ENCODE measurements around the gene HTRA1.

HTRA1 gene

GRCh38 chr10:122550427-122550826, 89.1 kb downstream of the HTRA1 start:
- Histone ChIP-seq H3K4me3 (ENCODE audit: low read length) (no peak overlapping the region), H3K36me3 (ENCODE audit: insufficient read depth, low read length) (no peaks in the 10 kb centered on the region), H3K9me3 (replicated peaks; ENCODE audit: low read length) (no peaks in the 10 kb centered on the region), H3K4me2 (ENCODE audit: low read length) (no peak overlapping the region), H3K27me3 (ENCODE audit: control insufficient read depth, insufficient read depth, low read length) (no peaks in the 10 kb centered on the region), H3K4me1 (ENCODE audit: control insufficient read depth, insufficient read depth, low read length) (no peaks in the 10 kb centered on the region), H3K9ac (ENCODE audit: low read depth, low read length) (no peak overlapping the region)

GRCh38 chr10:122550983-122551382, 89.6 kb downstream of the HTRA1 start:
- Histone ChIP-seq H3K9ac (ENCODE audit: low read depth, low read length) (no peak overlapping the region), H3K27me3 (ENCODE audit: control insufficient read depth, insufficient read depth, low read length) (no peaks in the 10 kb centered on the region), H3K4me3 (ENCODE audit: low read length) (no peak overlapping the region), H3K36me3 (ENCODE audit: insufficient read depth, low read length) (no peaks in the 10 kb centered on the region), H3K4me1 (ENCODE audit: control insufficient read depth, insufficient read depth, low read length) (no peaks in the 10 kb centered on the region), H3K4me2 (ENCODE audit: low read length) (no peak overlapping the region), H3K9me3 (replicated peaks; ENCODE audit: low read length) (no peaks in the 10 kb centered on the region)

- Histone ChIP-seq H3K4me2 (ENCODE audit: low read length) (no peak overlapping the region), H3K4me1 (ENCODE audit: control insufficient read depth, insufficient read depth, low read length) (no peaks in the 10 kb centered on the region), H3K4me3 (ENCODE audit: low read length) (no peak overlapping the region), H3K9me3 (replicated peaks; ENCODE audit: low read length) (no peaks in the 10 kb centered on the region), H3K27me3 (ENCODE audit: control insufficient read depth, insufficient read depth, low read length) (no peaks in the 10 kb centered on the region), H3K36me3 (ENCODE audit: insufficient read depth, low read length) (no peaks in the 10 kb centered on the region), H3K9ac (ENCODE audit: low read depth, low read length) (no peak overlapping the region)
Measured at GRCh38 chr10:122551450-122551849, 90.1 kb downstream of the HTRA1 start.

GRCh38 chr10:122553341-122553740, 92.0 kb downstream of the HTRA1 start:
- H3K9ac ChIP-seq (ENCODE audit: low read depth, low read length) = no peak overlapping the region
- no peaks in the 10 kb centered on the region for H3K4me1 ChIP-seq (ENCODE audit: control insufficient read depth, insufficient read depth, low read length)
- H3K27me3 ChIP-seq (ENCODE audit: control insufficient read depth, insufficient read depth, low read length) = peaks cover 2% of the 10 kb centered on the region
- no peaks in the 10 kb centered on the region for H3K36me3 ChIP-seq (ENCODE audit: insufficient read depth, low read length)
- H3K9me3 ChIP-seq (replicated peaks; ENCODE audit: low read length) = no peaks in the 10 kb centered on the region
- H3K4me3 ChIP-seq (ENCODE audit: low read length) = no peak overlapping the region
- H3K4me2 ChIP-seq (ENCODE audit: low read length) = no peak overlapping the region

GRCh38 chr10:122554131-122555036, 93.0 kb downstream of the HTRA1 start:
- no peaks in the 10 kb centered on the region for H3K9me3 ChIP-seq (replicated peaks; ENCODE audit: low read length)
- H3K27me3 ChIP-seq (ENCODE audit: control insufficient read depth, insufficient read depth, low read length) = peaks cover 12% of the 10 kb centered on the region
- H3K9ac ChIP-seq (ENCODE audit: low read depth, low read length) = no peak overlapping the region
- no peaks in the 10 kb centered on the region for H3K4me1 ChIP-seq (ENCODE audit: control insufficient read depth, insufficient read depth, low read length)
- H3K36me3 ChIP-seq (ENCODE audit: insufficient read depth, low read length) = no peaks in the 10 kb centered on the region
- H3K4me3 ChIP-seq (ENCODE audit: low read length) = no peak overlapping the region
- no peak overlapping the region for H3K4me2 ChIP-seq (ENCODE audit: low read length)

GRCh38 chr10:122555442-122555841, 94.1 kb downstream of the HTRA1 start:
- no peaks in the 10 kb centered on the region for H3K4me1 ChIP-seq (ENCODE audit: control insufficient read depth, insufficient read depth, low read length)
- no peak overlapping the region for H3K4me3 ChIP-seq (ENCODE audit: low read length)
- no peak overlapping the region for H3K9ac ChIP-seq (ENCODE audit: low read depth, low read length)
- no peaks in the 10 kb centered on the region for H3K36me3 ChIP-seq (ENCODE audit: insufficient read depth, low read length)
- H3K4me2 ChIP-seq (ENCODE audit: low read length) = no peak overlapping the region
- peaks cover 22% of the 10 kb centered on the region for H3K27me3 ChIP-seq (ENCODE audit: control insufficient read depth, insufficient read depth, low read length)
- no peaks in the 10 kb centered on the region for H3K9me3 ChIP-seq (replicated peaks; ENCODE audit: low read length)

- no peaks in the 10 kb centered on the region for H3K36me3 ChIP-seq (ENCODE audit: insufficient read depth, low read length)
- H3K4me2 ChIP-seq (ENCODE audit: low read length) = no peak overlapping the region
- no peak overlapping the region for H3K9ac ChIP-seq (ENCODE audit: low read depth, low read length)
- no peak overlapping the region for H3K4me3 ChIP-seq (ENCODE audit: low read length)
- H3K4me1 ChIP-seq (ENCODE audit: control insufficient read depth, insufficient read depth, low read length) = no peaks in the 10 kb centered on the region
- H3K9me3 ChIP-seq (replicated peaks; ENCODE audit: low read length) = no peaks in the 10 kb centered on the region
- peaks cover 41% of the 10 kb centered on the region for H3K27me3 ChIP-seq (ENCODE audit: control insufficient read depth, insufficient read depth, low read length)
Measured at GRCh38 chr10:122557516-122557915, 96.2 kb downstream of the HTRA1 start.

GRCh38 chr10:122558452-122558851, 97.1 kb downstream of the HTRA1 start:
- Histone ChIP-seq H3K36me3 (ENCODE audit: insufficient read depth, low read length) (no peaks in the 10 kb centered on the region), H3K4me3 (ENCODE audit: low read length) (no peak overlapping the region), H3K4me1 (ENCODE audit: control insufficient read depth, insufficient read depth, low read length) (no peaks in the 10 kb centered on the region), H3K4me2 (ENCODE audit: low read length) (no peak overlapping the region), H3K9me3 (replicated peaks; ENCODE audit: low read length) (no peaks in the 10 kb centered on the region), H3K9ac (ENCODE audit: low read depth, low read length) (no peak overlapping the region), H3K27me3 (ENCODE audit: control insufficient read depth, insufficient read depth, low read length) (peaks cover 44% of the 10 kb centered on the region)

- Histone ChIP-seq H3K36me3 (ENCODE audit: insufficient read depth, low read length) (no peaks in the 10 kb centered on the region), H3K9ac (ENCODE audit: low read depth, low read length) (no peak overlapping the region), H3K4me3 (ENCODE audit: low read length) (no peak overlapping the region), H3K9me3 (replicated peaks; ENCODE audit: low read length) (no peaks in the 10 kb centered on the region), H3K4me2 (ENCODE audit: low read length) (no peak overlapping the region), H3K4me1 (ENCODE audit: control insufficient read depth, insufficient read depth, low read length) (no peaks in the 10 kb centered on the region), H3K27me3 (ENCODE audit: control insufficient read depth, insufficient read depth, low read length) (peaks cover 50% of the 10 kb centered on the region)
Measured at GRCh38 chr10:122559228-122559627, 97.9 kb downstream of the HTRA1 start.

GRCh38 chr10:122560279-122560804, 99.0 kb downstream of the HTRA1 start, which contains the start of gene DMBT1:
Gene DMBT1 (plus strand): TSS chr10:122560754. CDS start chr10:122560771, 17 bp downstream.
- no peaks in the 10 kb centered on the region for H3K9me3 ChIP-seq (replicated peaks; ENCODE audit: low read length)
- peaks cover 50% of the 10 kb centered on the region for H3K27me3 ChIP-seq (ENCODE audit: control insufficient read depth, insufficient read depth, low read length)
- no peak within 1 kb of the TSS for H3K4me3 ChIP-seq (ENCODE audit: low read length)
- no peaks in the 10 kb centered on the region for H3K36me3 ChIP-seq (ENCODE audit: insufficient read depth, low read length)
- no peaks in the 10 kb centered on the region for H3K4me1 ChIP-seq (ENCODE audit: control insufficient read depth, insufficient read depth, low read length)
- H3K9ac ChIP-seq (ENCODE audit: low read depth, low read length) = no peak within 1 kb of the TSS
- H3K4me2 ChIP-seq (ENCODE audit: low read length) = no peak within 1 kb of the TSS

GRCh38 chr10:122561212-122561611, 99.9 kb downstream of the HTRA1 start:
- H3K9me3 ChIP-seq (replicated peaks; ENCODE audit: low read length) = no peaks in the 10 kb centered on the region
- peaks cover 3% of the 10 kb centered on the region for H3K4me1 ChIP-seq (ENCODE audit: control insufficient read depth, insufficient read depth, low read length)
- H3K4me3 ChIP-seq (ENCODE audit: low read length) = no peak overlapping the region
- no peak overlapping the region for H3K4me2 ChIP-seq (ENCODE audit: low read length)
- H3K27me3 ChIP-seq (ENCODE audit: control insufficient read depth, insufficient read depth, low read length) = peaks cover 50% of the 10 kb centered on the region
- H3K36me3 ChIP-seq (ENCODE audit: insufficient read depth, low read length) = no peaks in the 10 kb centered on the region
- H3K9ac ChIP-seq (ENCODE audit: low read depth, low read length) = no peak overlapping the region

- H3K9ac ChIP-seq (ENCODE audit: low read depth, low read length) = no peak overlapping the region
- no peaks in the 10 kb centered on the region for H3K9me3 ChIP-seq (replicated peaks; ENCODE audit: low read length)
- H3K27me3 ChIP-seq (ENCODE audit: control insufficient read depth, insufficient read depth, low read length) = peaks cover 50% of the 10 kb centered on the region
- no peak overlapping the region for H3K4me2 ChIP-seq (ENCODE audit: low read length)
- peaks cover 3% of the 10 kb centered on the region for H3K4me1 ChIP-seq (ENCODE audit: control insufficient read depth, insufficient read depth, low read length)
- H3K4me3 ChIP-seq (ENCODE audit: low read length) = no peak overlapping the region
- H3K36me3 ChIP-seq (ENCODE audit: insufficient read depth, low read length) = no peaks in the 10 kb centered on the region
Measured at GRCh38 chr10:122561792-122562191, 100.4 kb downstream of the HTRA1 start.
